Measurements from ENCODE around the gene PER1.

The PER1 gene

GRCh38 chr17:8096541-8096940 lies 55.7 kb downstream of the PER1 start:
- DNase-seq (ENCODE audit: low read depth) = no peak

- no peak for DNase-seq (ENCODE audit: low read depth)
Observed at GRCh38 chr17:8095361-8095760, 56.8 kb downstream of the PER1 start.

- DNase-seq (ENCODE audit: low read depth) = no peak
Observed at GRCh38 chr17:8091033-8091687, 61.0 kb downstream of the PER1 start.

Data from amniotic epithelial cell (primary cell).